Kidney (tissue), 14 donors: ENCODE data around the gene ZRSR2. TPM values are rescaled to one million over a fixed set of nuclear protein-coding genes. Genes with fewer than 3 reads are reported as not detected.

Experiments used
- DNase-seq, 5 donors: peaks; one replicate each; pipeline ENCODE4 v3.0.0-alpha.2; 2013 to 2020
- FAIRE-seq: peaks from 2 replicates; lab custom pipeline; 2012; peaks lifted over from hg19 to GRCh38; lab: Jason Lieb, UNC
- H3K27ac ChIP-seq, 2 donors: one replicate each; pipeline ENCODE4 v1.7.0; 2013; ENCODE audit warnings: low read depth in 2 of 2, low read length in 2 of 2, inconsistent platforms in 1 of 2
- H3K27me3 ChIP-seq: one replicate; pipeline ENCODE4 v1.7.1; 2013; ENCODE audit warnings: low read length, inconsistent platforms; ENCODE audit not compliant: control insufficient read depth, insufficient read depth
- H3K36me3 ChIP-seq, 3 donors: one replicate each; pipeline versions ENCODE4 v1.7.0 to v1.7.1; 2013; ENCODE audit warnings: low read length in 3 of 3, control low read depth in 1 of 3, inconsistent platforms in 1 of 3; ENCODE audit not compliant: insufficient read depth in 3 of 3, control insufficient read depth in 2 of 3
- H3K4me1 ChIP-seq, 3 donors: one replicate each; pipeline versions ENCODE4 v1.7.0 to v1.7.1; 2013; ENCODE audit warnings: low read length in 3 of 3, inconsistent platforms in 1 of 3, low read depth in 1 of 3; ENCODE audit not compliant: control insufficient read depth in 2 of 3, insufficient read depth in 2 of 3
- H3K4me3 ChIP-seq, 3 donors: one replicate each; pipeline versions ENCODE4 v1.7.0 to v1.8.1; 2013; ENCODE audit warnings: low read length in 3 of 3, control low read depth in 1 of 3, inconsistent platforms in 1 of 3
- H3K9ac ChIP-seq, 3 donors: one replicate each; pipeline versions ENCODE4 v1.7.0 to v1.7.1; 2013; ENCODE audit warnings: low read length in 3 of 3, control low read depth in 1 of 3, inconsistent platforms in 1 of 3
- H3K9me3 ChIP-seq, 3 donors: one replicate each; pipeline versions ENCODE4 v1.7.0 to v1.7.1; 2013; ENCODE audit warnings: low read length in 3 of 3, control low read depth in 1 of 3, inconsistent platforms in 1 of 3; ENCODE audit not compliant: control insufficient read depth in 2 of 3, insufficient read depth in 1 of 3
- intact Hi-C: fragments of 100-400 bp; cut with DNase I; formaldehyde crosslinking; loops from one replicate; pipeline ENCODE4 v1.11.1; 2022
- polyA plus RNA-seq: library from polyadenylated mRNA; stranded (reverse); fragments of 350-450 nt; fragmentation: Illumina TruSeq; extraction: RNeasy Lipid Tissue Mini Kit (QIAGEN cat#74804); gene quantifications from one replicate; pipeline ENCODE4 v1.2.3, GENCODE V29; 2014; ENCODE audit warnings: low read depth, low replicate concordance; ENCODE audit not compliant: insufficient read depth
- total RNA-seq: library from RNA; stranded (reverse); fragmentation: NEBNext Ultra II Directional; extraction: Animal tissue kit (Norgen Biotek cat#: 25700); gene quantifications from one replicate; pipeline ENCODE4 v1.2.1, GENCODE V29; 2021
- TF ChIP-seq, protein P1 (sequence below): IDR thresholded peaks from 3 replicates; pipeline ENCODE4 v1.5.1; 2012; ENCODE audit warnings: mild to moderate bottlenecking, moderate library complexity, borderline replicate concordance; ENCODE audit not compliant: insufficient read depth; ENCODE audit errors: extremely low read depth
- donor health status: control.
- donor health status: control.
- donor health status: control.
- donor health status: control.
- donor health status: control.
- donor health status: DM: yes; HTN: yes; CAD: no.
- donor health status: Normal renal cell carcinoma (clear cell type).

ZRSR2 gene
- total and polyA plus RNA-seq, 2 donors from 2014 or later, result 12.8 to 15.6 TPM

DNA sequence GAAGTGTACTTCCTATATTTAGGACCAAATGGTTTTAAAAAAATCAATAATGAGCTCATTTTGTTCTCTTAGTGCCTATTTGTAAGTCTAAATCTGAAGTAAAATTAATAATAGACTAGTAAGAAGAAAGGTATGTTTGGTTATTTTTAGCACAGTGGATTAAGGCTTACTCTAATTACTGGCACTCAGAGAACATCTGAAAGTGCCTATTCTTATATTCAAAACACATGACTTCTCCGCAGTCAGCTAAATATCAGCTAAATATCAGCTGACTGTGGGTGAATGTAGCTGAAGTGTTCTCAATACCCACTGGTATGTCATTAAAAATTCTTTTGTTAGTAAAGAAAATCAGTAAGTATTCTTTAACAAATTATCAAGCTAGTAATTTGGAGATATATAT is 58.3 kb downstream of the ZRSR2 start:
- H3K27ac ChIP-seq, result no peak overlapping the region
- no peak overlapping the region for H3K9ac ChIP-seq
- H3K9me3 ChIP-seq, result no peaks in the 10 kb centered on the region
- DNase-seq, result no peak
- peaks cover 36% of the 10 kb centered on the region for H3K27me3 ChIP-seq
- TF ChIP-seq, protein P1, sequence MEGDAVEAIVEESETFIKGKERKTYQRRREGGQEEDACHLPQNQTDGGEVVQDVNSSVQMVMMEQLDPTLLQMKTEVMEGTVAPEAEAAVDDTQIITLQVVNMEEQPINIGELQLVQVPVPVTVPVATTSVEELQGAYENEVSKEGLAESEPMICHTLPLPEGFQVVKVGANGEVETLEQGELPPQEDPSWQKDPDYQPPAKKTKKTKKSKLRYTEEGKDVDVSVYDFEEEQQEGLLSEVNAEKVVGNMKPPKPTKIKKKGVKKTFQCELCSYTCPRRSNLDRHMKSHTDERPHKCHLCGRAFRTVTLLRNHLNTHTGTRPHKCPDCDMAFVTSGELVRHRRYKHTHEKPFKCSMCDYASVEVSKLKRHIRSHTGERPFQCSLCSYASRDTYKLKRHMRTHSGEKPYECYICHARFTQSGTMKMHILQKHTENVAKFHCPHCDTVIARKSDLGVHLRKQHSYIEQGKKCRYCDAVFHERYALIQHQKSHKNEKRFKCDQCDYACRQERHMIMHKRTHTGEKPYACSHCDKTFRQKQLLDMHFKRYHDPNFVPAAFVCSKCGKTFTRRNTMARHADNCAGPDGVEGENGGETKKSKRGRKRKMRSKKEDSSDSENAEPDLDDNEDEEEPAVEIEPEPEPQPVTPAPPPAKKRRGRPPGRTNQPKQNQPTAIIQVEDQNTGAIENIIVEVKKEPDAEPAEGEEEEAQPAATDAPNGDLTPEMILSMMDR, result no peak
- peaks cover 0 to 4% (median 0%) of the 10 kb centered on the region in 3 donors for H3K36me3 ChIP-seq
- intact Hi-C loops, result no loop called here
- H3K4me3 ChIP-seq, result no peak overlapping the region
- no peaks in the 10 kb centered on the region for H3K4me1 ChIP-seq
- no peak for FAIRE-seq

DNA sequence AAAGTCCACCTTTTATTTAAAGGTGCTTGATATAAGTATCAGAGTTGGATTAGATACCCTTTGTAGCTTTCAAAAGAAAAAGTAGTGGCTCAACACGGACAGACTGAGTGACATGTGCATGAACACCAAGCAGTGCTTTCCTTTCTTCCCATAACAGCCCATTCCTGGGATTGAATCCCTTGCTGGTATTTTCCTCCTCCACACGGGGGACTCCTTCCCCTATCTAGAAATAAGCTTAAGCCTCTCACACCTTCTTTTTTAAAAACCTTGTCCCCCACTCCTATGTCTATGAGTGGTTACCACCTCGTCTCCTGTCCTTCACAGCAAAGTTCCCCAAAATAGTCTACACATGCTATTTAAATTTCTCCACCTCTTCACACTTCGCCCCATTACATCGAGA is 59.3 kb downstream of the ZRSR2 start:
- Histone ChIP-seq H3K4me1 (peaks cover 0 to 2% (median 0%) of the 10 kb centered on the region in 3 donors), H3K27me3 (peaks cover 40% of the 10 kb centered on the region), H3K36me3 (peaks cover 0 to 4% (median 0%) of the 10 kb centered on the region in 3 donors), H3K27ac (no peak overlapping the region), H3K4me3 (no peak overlapping the region), H3K9ac (no peak overlapping the region), H3K9me3 (no peaks in the 10 kb centered on the region)
- FAIRE-seq, result no peak
- DNase-seq, result peak in 2 of 5 donors; percentile 14 to 16
- intact Hi-C loops, result no loop called here
- TF ChIP-seq, protein P1, result peak; percentile 3

DNA sequence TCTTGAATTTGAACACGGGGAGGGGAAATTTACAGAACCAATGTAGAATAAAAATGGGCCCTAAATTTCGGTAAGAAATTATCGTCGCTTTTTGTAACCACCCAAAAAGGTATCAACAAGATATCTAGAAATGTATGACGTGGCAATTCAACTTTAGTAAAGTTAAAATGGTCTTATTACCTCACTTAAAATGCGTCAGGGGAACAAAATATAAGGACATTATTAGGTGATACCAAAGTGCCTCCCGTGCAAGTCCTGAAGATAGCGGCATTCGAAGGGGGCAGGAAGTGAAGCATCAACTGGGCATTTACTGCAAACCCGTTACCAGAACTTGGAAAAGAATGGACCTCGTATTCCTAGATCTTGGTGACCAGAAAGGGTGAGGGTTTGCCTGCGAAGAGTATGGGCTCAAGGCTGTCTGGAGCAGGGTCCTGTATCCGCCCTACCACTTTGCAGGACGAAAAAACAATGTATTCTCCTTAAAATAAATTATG is 63.3 kb downstream of the ZRSR2 start:
- TF ChIP-seq, protein P1, result no peak
- no peak for DNase-seq
- Histone ChIP-seq H3K4me1 (peaks cover 0 to 2% (median 0%) of the 10 kb centered on the region in 3 donors), H3K27ac (peak overlapping the region; percentile 28 to 60), H3K36me3 (no peaks in the 10 kb centered on the region), H3K9ac (peak overlapping the region; percentile 24 to 48 (median 30)), H3K4me3 (peak overlapping the region; percentile 57 to 70 (median 60)), H3K9me3 (no peaks in the 10 kb centered on the region), H3K27me3 (peaks cover 38% of the 10 kb centered on the region)
- no peak for FAIRE-seq
- intact Hi-C loops, result no loop called here

GRCh38 chrX:15854080-15854655 is 63.9 kb downstream of the ZRSR2 start:
- FAIRE-seq (no peak), DNase-seq (peak; percentile 60 to 88 (median 67))
- Histone ChIP-seq H3K36me3 (no peaks in the 10 kb centered on the region), H3K4me1 (peaks cover 0 to 2% (median 0%) of the 10 kb centered on the region in 3 donors), H3K4me3 (peak overlapping the region; percentile 57 to 70 (median 60)), H3K9ac (peak overlapping the region; percentile 24 to 48 (median 30)), H3K27ac (peak overlapping the region; percentile 60 to 75), H3K9me3 (no peaks in the 10 kb centered on the region), H3K27me3 (peaks cover 37% of the 10 kb centered on the region)
- TF ChIP-seq, protein P1, result no peak
- intact Hi-C loops, result no loop called here
